Choroid plexus epithelial cell (primary cell): Measurements from ENCODE around the gene ATP9B.

Experiments
- DNase-seq: peaks from one replicate; pipeline ENCODE4 v3.0.0-alpha.2; 2010; ENCODE audit warnings: low read depth
- H3K4me3 ChIP-seq: 2 replicates; pipeline ENCODE4 v1.5.1; 2011; ENCODE audit warnings: low read depth, mild to moderate bottlenecking, control low read depth, low read length, moderate library complexity
- CTCF ChIP-seq: conservative IDR thresholded peaks from 2 replicates; pipeline ENCODE4 v1.5.1; 2011; ENCODE audit warnings: low read depth, mild to moderate bottlenecking, control low read depth, inconsistent platforms, low read length, moderate library complexity

The ATP9B gene

GRCh38 chr18:79366177-79367094, 297.2 kb downstream of the ATP9B start:
- no peak for TF ChIP-seq CTCF
- no peak overlapping the region for H3K4me3 ChIP-seq
- DNase-seq = peak; percentile 79

GRCh38 chr18:79367480-79367879, 298.3 kb downstream of the ATP9B start:
- no peak for TF ChIP-seq CTCF
- H3K4me3 ChIP-seq = no peak overlapping the region
- DNase-seq = no peak

GRCh38 chr18:79367989-79368388, 298.8 kb downstream of the ATP9B start:
- no peak for TF ChIP-seq CTCF
- peak; percentile 55 for DNase-seq

GRCh38 chr18:79368681-79369080, 299.5 kb downstream of the ATP9B start:
- DNase-seq = no peak
- H3K4me3 ChIP-seq = no peak overlapping the region
- TF ChIP-seq CTCF = no peak

More at GRCh38 chr18:79367989-79368388, 298.8 kb downstream of the ATP9B start:
- no peak overlapping the region for H3K4me3 ChIP-seq

- DNase-seq = no peak
- no peak for TF ChIP-seq CTCF
- no peak overlapping the region for H3K4me3 ChIP-seq
Observed at GRCh38 chr18:79371561-79372121, 302.4 kb downstream of the ATP9B start.

GRCh38 chr18:79372461-79372860, 303.3 kb downstream of the ATP9B start:
- H3K4me3 ChIP-seq = no peak overlapping the region
- no peak for TF ChIP-seq CTCF
- DNase-seq = no peak

- DNase-seq = no peak
- H3K4me3 ChIP-seq = no peak overlapping the region
- TF ChIP-seq CTCF = no peak
Observed at GRCh38 chr18:79372991-79373390, 303.8 kb downstream of the ATP9B start.
